OCI-LY3 (cell line): ENCODE data around the gene GLTP.

Experiments
- EZH2phosphoT487 ChIP-seq: fragments of 200-600 bp; shearing (Covaris generic); IDR thresholded peaks from 2 replicates; pipeline ENCODE4 v1.6.1; 2018; ENCODE audit warnings: antibody characterized with exemption, mixed run types, low read depth
- TF ChIP-seq, protein P1 (sequence below): fragments of 200-600, 300-600 bp; sonication (generic); IDR thresholded peaks from 2 replicates; pipeline ENCODE4 v1.5.1; 2014; ENCODE audit warnings: antibody characterized with exemption, low read length, low read depth

DNA sequence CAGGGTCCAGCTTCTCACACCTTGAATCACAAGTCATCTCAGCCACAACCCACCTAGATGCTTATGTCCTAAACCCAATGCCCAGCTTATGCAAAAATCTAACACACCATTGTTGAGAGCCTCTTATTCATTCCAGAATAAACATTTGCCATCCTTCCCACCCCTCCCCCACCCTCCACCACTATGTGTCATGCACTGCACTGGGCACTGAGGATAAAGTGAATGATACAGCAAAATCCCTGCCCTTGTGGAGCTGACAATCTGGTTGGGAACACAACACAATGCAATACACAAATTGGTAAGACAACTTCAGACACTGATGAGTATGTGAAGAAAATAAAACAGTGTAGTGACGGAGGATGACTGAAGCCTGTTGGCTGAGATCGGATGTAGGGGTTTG lies 1.4 kb upstream of the GLTP start:
- TF ChIP-seq, protein P1, sequence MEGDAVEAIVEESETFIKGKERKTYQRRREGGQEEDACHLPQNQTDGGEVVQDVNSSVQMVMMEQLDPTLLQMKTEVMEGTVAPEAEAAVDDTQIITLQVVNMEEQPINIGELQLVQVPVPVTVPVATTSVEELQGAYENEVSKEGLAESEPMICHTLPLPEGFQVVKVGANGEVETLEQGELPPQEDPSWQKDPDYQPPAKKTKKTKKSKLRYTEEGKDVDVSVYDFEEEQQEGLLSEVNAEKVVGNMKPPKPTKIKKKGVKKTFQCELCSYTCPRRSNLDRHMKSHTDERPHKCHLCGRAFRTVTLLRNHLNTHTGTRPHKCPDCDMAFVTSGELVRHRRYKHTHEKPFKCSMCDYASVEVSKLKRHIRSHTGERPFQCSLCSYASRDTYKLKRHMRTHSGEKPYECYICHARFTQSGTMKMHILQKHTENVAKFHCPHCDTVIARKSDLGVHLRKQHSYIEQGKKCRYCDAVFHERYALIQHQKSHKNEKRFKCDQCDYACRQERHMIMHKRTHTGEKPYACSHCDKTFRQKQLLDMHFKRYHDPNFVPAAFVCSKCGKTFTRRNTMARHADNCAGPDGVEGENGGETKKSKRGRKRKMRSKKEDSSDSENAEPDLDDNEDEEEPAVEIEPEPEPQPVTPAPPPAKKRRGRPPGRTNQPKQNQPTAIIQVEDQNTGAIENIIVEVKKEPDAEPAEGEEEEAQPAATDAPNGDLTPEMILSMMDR, result no peak
- TF ChIP-seq EZH2phosphoT487, result no peak
